ENCODE measurements around the gene SPCS1.

Gene SPCS1

GRCh38 chr3:52733256-52733891 lies 27.5 kb downstream of the SPCS1 start:
- no peak for DNase-seq

DNA sequence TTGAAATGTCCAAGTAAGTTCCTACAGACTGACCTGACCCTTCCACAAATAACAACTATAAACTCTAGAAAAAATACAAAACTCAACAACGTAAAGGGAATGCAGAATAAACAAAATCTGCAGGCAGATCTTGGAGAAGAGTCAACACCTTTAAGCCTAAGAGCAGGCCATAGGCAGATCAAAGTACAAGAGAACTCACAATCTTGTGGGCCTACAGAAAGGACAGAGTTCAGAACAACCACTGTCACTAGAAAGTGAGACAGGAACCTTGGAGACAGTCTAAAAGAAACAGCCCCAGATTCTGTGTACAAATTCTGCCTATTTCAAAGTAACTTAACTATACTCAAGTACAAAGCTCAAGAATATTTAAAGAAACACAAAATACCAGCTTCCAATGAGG lies 33.8 kb downstream of the SPCS1 start:
- no peak for DNase-seq

- DNase-seq: no peak
Observed at GRCh38 chr3:52742418-52743041, 36.6 kb downstream of the SPCS1 start.

GRCh38 chr3:52743152-52743551 lies 37.2 kb downstream of the SPCS1 start:
- DNase-seq: no peak

GRCh38 chr3:52743721-52744120 lies 37.8 kb downstream of the SPCS1 start:
- no peak for DNase-seq

DNA sequence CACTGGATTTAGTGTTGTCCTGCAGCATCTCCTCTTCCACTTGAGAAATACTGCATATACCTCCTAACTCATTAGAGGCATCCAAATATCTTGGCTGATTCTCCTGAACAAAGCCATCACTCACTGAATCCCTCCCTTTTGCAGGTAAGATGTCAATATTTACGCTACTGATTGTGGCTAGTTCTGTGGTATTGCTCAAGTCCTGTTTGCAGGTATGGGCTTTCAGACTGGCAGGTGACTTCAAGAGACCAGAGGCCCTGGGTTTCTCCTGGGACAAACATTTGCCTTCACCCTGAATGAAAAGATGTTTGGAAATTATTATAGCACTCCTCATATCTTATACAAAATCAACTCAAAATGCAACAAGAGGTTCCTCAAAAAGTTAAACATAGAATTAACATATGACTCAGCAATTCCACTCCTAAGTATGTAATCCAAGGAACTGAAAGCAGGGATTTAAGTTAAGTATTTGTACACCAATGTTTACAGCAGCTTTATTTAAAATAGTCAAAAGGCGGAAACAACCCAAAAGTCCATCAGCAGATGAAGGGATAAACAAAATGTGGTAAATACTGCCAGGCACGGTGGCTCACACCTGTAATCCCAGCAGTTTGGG lies 46.2 kb downstream of the SPCS1 start:
- no peak for DNase-seq

- no peak for DNase-seq
Observed at GRCh38 chr3:52754373-52754772, 48.5 kb downstream of the SPCS1 start.

- no peak for DNase-seq
Observed at GRCh38 chr3:52756141-52756540, 50.2 kb downstream of the SPCS1 start.

Measured in left hindlimb (tissue), 1 donor.